ACHN (cell line): ENCODE data around the gene TRAF5.
"Not testable (repeated sequence)": the region's sequence is repeated elsewhere in the genome, so short reads cannot be mapped to it uniquely, and the experiment has no call there.

ENCODE experiments used
- DNase-seq: peaks from one replicate; pipeline ENCODE4 v3.0.0-alpha.2; 2015
- in situ Hi-C: cut with HindIII; loops from 2 replicates; pipeline ENCODE4 v1.10.0; 2017; ENCODE audit warnings: low sequenced_read_pairs, low pct_ligation_motif_present, low pct_unique_long_range_greater_than_20kb

TRAF5 gene

DNA sequence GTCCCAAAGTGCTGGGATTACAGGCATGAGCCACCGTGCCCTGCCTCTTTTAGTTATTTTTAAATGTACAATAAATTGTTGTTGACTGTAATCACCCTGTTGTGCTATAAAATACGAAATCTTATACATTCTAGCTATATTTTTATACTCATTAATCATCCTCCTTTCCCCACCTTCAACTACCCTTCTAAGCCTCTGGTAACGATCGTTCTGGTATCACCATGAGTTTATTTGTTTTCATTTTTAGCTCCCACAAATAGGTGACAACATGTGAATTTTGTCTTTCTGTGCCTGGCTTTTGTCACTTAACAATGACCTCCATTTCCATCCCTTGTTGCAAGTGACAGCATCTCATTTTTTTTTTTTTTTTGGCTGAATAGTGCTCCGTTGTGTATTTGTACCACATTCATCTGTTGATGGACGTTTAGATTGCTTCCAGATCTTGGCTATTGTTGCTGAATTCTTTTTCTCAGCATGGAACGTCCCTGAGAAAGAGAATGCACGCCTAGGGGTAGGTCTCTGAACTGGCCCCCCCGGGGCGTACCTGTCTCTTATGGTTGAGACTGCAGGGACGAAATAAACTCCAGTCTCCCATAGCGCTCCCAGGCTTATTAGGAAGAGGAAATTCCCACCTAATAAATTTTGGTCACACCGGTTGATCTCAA, 71.8 kb downstream of the TRAF5 start:
- not testable (repeated sequence) for DNase-seq

DNA sequence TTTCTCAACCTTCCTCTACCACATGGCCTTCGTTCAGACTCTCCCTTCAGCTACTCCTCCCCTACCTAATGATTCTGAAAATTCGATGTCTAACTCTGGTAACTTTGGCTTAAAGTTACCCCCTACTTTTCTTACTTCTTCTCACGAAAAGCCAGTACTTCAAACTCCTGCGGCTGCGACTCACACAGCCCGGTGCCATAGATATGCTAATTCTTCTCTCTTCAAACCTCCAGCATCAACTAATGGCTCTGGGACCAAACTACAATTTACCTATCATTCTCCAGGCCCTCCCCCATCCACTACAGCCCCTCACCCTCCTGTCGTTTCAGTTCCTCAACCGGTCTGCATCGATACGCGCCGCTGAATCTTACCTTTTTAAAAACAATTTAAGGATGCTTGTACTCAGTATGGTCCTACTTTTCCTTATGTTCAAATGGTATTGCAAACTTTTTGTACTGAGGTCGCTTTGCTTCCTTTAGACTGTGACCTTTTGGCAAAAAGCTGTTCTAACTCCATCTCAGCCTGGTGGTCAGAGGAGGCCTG, 73.3 kb downstream of the TRAF5 start:
- DNase-seq, in situ Hi-C loops: not testable (repeated sequence)

More for the DNA sequence above, 71.8 kb downstream of the TRAF5 start:
- in situ Hi-C loops, result not testable (repeated sequence)

DNA sequence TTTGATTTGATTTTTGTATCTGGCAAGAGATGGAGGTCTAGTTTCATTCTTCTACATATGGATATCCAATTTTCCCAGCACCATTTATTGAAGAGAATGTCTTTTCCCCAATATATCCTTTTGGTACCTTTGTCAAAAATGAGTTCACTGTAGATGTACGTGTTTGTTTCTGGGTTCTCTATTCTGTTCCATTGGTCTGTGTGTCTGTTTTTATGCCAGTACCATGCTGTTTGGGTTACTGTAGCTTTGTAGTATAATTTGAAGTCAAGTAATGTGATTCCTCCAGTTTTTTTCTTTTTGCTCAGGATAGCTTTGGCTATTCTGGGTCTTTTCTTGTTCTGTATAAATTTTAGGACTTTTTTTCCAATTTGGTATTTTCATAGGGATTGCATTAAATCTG, 75.1 kb downstream of the TRAF5 start:
- DNase-seq, in situ Hi-C loops: not testable (repeated sequence)

- DNase-seq, in situ Hi-C loops: not testable (repeated sequence)
Observed at GRCh38 chr1:211406086-211406485, 79.5 kb downstream of the TRAF5 start.

- in situ Hi-C loops, result not testable (repeated sequence)
Observed at GRCh38 chr1:211407749-211408148, 81.1 kb downstream of the TRAF5 start.

GRCh38 chr1:211411639-211412038, 85.0 kb downstream of the TRAF5 start:
- in situ Hi-C loops, result no loop called here
- DNase-seq, result no peak

More at GRCh38 chr1:211407749-211408148, 81.1 kb downstream of the TRAF5 start:
- DNase-seq, result not testable (repeated sequence)

- in situ Hi-C loops, result no loop called here
- no peak for DNase-seq
Observed at GRCh38 chr1:211415700-211416099, 89.1 kb downstream of the TRAF5 start.

DNA sequence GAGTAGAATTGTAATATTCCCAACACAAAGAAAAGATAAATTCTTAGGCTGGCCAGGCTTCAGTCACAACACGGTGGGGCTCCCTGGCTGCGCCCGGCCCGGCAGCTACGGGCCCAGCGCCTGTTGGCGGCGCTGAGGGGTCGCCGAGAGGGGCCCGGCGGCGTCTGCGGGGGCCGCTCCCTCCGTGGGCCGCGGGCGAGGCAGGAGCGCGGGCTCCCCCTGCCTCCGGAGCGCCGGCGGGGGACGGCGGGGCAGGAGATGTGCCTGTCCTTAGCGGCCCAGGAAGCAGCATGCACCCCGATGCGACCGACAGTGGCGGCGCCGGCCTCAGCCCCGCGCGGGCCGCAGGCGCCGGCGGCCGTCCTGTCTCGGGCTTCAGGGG, 89.6 kb downstream of the TRAF5 start:
- in situ Hi-C loops, result not testable (repeated sequence)
- peak; percentile 46 for DNase-seq

GRCh38 chr1:211416628-211417323, 90.1 kb downstream of the TRAF5 start:
- in situ Hi-C loops, result not testable (repeated sequence)
- DNase-seq, result peak; percentile 58

- peak; percentile 4 for DNase-seq
- in situ Hi-C loops, result no loop called here
Observed at GRCh38 chr1:211420389-211420788, 93.8 kb downstream of the TRAF5 start.

GRCh38 chr1:211420845-211421454, 94.3 kb downstream of the TRAF5 start:
- no peak for DNase-seq
- in situ Hi-C loops, result no loop called here

- DNase-seq, result no peak
- in situ Hi-C loops, result no loop called here
Observed at GRCh38 chr1:211424018-211424417, 97.4 kb downstream of the TRAF5 start.
